ENCODE results near the gene UBXN7. TPM values are rescaled to one million over a fixed set of nuclear protein-coding genes. Genes with fewer than 3 reads are reported as not detected.
"Not testable (repeated sequence)": the region's sequence is repeated elsewhere in the genome, so short reads cannot be mapped to it uniquely, and the experiment has no call there.

Gene UBXN7
- total RNA-seq, 1 donor from 2014 or later = 6.8 TPM

DNA sequence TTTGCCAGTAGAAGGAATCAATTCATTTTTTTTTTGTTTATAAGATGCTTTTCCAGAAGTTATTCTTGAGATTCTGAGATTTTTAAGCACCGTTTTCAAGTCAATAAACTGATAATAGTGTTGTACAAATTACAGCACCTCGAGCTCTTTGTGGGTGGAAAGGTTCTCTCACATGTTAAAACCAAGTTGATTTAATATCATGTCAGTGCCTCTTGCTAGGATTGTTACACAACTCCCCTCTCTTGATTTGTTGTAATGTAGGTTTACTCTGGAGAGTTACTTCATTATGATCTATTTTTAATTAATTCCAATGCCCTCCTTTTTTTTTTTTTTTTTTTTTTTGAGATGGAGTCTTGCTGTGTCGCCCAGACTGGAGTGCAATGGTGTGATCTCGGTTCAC, 25.8 kb upstream of the UBXN7 start:
- DNase-seq (ENCODE audit: low read depth) = no peak
- TF ChIP-seq, protein P1, sequence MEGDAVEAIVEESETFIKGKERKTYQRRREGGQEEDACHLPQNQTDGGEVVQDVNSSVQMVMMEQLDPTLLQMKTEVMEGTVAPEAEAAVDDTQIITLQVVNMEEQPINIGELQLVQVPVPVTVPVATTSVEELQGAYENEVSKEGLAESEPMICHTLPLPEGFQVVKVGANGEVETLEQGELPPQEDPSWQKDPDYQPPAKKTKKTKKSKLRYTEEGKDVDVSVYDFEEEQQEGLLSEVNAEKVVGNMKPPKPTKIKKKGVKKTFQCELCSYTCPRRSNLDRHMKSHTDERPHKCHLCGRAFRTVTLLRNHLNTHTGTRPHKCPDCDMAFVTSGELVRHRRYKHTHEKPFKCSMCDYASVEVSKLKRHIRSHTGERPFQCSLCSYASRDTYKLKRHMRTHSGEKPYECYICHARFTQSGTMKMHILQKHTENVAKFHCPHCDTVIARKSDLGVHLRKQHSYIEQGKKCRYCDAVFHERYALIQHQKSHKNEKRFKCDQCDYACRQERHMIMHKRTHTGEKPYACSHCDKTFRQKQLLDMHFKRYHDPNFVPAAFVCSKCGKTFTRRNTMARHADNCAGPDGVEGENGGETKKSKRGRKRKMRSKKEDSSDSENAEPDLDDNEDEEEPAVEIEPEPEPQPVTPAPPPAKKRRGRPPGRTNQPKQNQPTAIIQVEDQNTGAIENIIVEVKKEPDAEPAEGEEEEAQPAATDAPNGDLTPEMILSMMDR (conservative IDR thresholded peaks at IDR 0.05; ENCODE audit: low read depth, low read length) = no peak
- H3K4me3 ChIP-seq (ENCODE audit: low read depth, low read length) = no peak overlapping the region

DNA sequence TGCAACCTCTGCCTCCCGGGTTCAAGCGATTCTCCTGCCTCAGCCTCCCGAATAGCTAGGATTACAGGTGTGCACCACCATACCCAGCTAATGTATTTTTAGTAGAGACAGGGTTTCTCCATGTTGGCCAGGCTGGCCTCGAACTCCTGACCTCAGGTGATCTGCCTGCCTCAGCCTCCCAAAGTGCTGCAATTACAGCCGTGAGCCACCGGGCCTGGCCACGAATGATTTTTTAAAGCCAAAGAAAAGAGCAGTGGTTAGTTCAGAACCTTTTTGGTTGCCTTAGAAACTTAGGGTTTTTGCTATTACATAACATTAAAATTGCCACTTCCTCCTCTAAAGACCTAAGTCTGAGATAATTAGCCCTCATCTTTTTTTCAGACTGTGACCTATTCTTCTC, 25.2 kb upstream of the UBXN7 start:
- H3K4me3 ChIP-seq (ENCODE audit: low read depth, low read length); DNase-seq (ENCODE audit: low read depth): not testable (repeated sequence)

DNA sequence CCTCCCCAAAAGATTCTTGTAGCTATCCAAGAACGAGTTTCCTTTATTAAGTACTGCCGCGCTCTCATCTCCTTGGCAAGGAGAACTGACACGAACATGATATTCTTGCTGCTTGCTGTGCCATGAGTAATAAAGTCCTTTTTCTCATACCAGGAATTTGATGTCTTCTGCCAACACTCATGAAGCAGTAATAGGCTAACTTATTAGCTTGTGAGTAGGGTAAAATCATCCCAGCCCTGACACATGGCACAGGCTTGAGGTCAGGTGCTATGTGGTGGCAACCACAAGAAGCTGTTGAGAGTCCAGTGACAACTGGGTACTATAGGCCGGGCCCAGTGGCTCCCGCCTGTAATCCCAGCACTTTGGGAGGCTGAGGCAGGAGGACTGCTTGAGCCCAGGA, 22.7 kb upstream of the UBXN7 start:
- no peak overlapping the region for H3K4me3 ChIP-seq (ENCODE audit: low read depth, low read length)
- TF ChIP-seq, protein P1 (conservative IDR thresholded peaks at IDR 0.05; ENCODE audit: low read depth, low read length) = no peak
- DNase-seq (ENCODE audit: low read depth) = no peak

DNA sequence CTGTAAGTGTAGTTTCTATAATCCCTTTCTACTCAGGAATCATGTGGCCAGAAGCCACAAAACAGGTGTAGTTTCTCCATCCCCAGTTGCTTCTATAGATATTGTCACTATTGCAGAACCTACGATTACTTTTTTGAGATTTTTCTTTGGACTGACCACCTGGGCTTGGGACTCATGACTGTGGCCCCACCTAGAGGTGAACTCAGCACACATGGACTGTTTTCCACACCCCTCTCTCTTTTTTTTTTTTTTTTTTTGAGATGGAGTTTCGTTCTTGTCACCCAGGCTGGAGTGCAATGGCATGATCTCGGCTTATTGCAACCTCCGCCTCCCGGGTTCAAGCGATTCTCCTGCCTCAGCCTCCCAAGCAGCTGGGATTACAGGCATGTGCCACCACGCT, 13.2 kb upstream of the UBXN7 start:
- DNase-seq (ENCODE audit: low read depth) = not testable (repeated sequence)

DNA sequence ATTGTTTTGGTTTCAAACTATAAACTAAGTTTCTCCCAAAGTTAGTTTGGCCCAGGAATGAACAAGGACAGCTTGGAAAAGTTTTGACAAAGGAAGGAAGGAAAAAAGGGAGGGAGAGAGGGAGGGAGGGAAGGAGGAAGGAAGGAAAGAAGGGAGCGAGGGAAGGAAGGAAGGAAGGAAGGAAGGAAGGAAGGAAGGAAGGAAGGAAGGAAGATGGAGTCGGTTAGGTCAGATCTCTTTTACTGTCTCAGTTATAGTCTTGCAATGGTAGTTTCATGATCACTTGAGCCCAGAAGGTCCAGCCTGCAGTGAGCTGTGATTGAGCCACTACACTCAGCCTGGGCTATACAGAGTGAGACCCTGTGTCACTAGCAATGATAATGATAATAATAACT, 12.3 kb upstream of the UBXN7 start:
- DNase-seq (ENCODE audit: low read depth) = no peak
- TF ChIP-seq, protein P1 (conservative IDR thresholded peaks at IDR 0.05; ENCODE audit: low read depth, low read length) = no peak
- no peak overlapping the region for H3K4me3 ChIP-seq (ENCODE audit: low read depth, low read length)

More for the DNA sequence above, 13.2 kb upstream of the UBXN7 start:
- not testable (repeated sequence) for H3K4me3 ChIP-seq (ENCODE audit: low read depth, low read length)
- TF ChIP-seq, protein P1 (conservative IDR thresholded peaks at IDR 0.05; ENCODE audit: low read depth, low read length) = peak; percentile 40

DNA sequence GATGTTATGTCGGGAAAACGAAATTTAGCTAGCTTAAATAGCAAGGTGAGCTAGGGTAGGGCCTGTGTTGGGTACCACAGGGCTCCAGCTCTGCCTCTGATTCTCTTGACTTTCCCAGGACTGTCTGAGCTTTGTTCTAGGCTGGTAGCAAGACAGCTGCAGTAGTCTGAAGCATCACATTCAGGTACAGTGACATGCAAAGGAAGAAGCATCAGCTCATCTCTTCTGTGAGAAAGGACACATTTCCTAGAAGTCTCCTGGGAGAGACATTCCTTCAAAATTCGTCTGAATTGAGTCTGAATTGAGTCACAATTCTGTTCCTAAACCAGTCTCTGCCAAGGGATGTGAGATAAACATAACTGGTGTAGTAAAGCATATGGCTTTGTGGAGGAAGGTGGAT, 8.5 kb upstream of the UBXN7 start:
- TF ChIP-seq, protein P1 (conservative IDR thresholded peaks at IDR 0.05; ENCODE audit: low read depth, low read length) = no peak
- no peak for DNase-seq (ENCODE audit: low read depth)
- H3K4me3 ChIP-seq (ENCODE audit: low read depth, low read length) = no peak overlapping the region

DNA sequence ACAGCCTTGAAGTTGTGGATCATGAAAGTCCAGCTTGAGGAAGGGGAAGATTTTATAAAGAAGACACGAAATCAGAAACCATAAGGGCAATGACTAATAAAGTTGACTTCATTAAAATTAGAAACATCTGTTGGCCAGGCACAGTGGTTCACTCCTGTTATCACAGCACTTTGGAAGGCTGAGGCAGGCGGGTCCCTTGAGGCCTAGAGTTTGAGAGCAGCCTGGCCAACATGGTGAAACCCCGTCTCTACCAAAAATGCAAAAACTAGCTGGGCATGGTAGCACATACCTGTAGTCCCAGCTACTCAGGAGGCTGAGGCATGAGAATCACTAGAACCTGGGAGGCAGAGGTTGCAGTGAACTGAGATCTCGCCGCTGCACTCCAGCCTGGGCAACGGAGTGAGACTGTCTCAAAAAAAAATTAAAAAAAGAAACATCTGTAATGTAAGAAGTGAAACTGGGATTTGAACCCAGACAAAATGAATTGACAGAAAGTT, 7.9 kb upstream of the UBXN7 start:
- no peak overlapping the region for H3K4me3 ChIP-seq (ENCODE audit: low read depth, low read length)
- DNase-seq (ENCODE audit: low read depth) = no peak
- TF ChIP-seq, protein P1 (conservative IDR thresholded peaks at IDR 0.05; ENCODE audit: low read depth, low read length) = no peak
